Urinary bladder (tissue), 4 donors: ENCODE data around the gene TMEM52. TPM values are rescaled to one million over a fixed set of nuclear protein-coding genes. Genes with fewer than 3 reads are reported as not detected.
A peak's percentile ranks its signal among the peaks of the same experiment; 100 is the strongest.

Source experiments
- DNase-seq: peaks from one replicate; pipeline ENCODE4 v3.0.0-alpha.2; 2015; ENCODE audit errors: extremely low spot score
- H3K27ac ChIP-seq: one replicate; pipeline ENCODE4 v1.5.1; 2013; ENCODE audit warnings: low read depth, mild to moderate bottlenecking, moderate library complexity
- H3K36me3 ChIP-seq: one replicate; pipeline ENCODE4 v1.6.1; 2013; ENCODE audit warnings: mild to moderate bottlenecking, moderate library complexity; ENCODE audit not compliant: insufficient read depth
- H3K4me1 ChIP-seq: one replicate; pipeline ENCODE4 v1.6.1; 2013; ENCODE audit warnings: mild to moderate bottlenecking, moderate library complexity; ENCODE audit not compliant: insufficient read depth
- H3K4me3 ChIP-seq: one replicate; pipeline ENCODE4 v1.5.1; 2013; ENCODE audit warnings: low read depth, low read length
- WGBS: extraction: QIAGEN DNeasy Blood & Tissue Kit; methylation state at CpG from one replicate; pipeline ENCODE4 v1.1.7; 2013; 5-methylcytosine and 5-hydroxymethylcytosine counted together
- polyA plus RNA-seq: library from polyadenylated mRNA; stranded (reverse); fragments of 200-250 nt; gene quantifications from one replicate; pipeline ENCODE4 v1.2.3, GENCODE V29; 2013
- total RNA-seq: library from RNA; depleted of rRNA; stranded (reverse); fragments of >200 nt; gene quantifications from one replicate; pipeline ENCODE4 v1.2.3, GENCODE V29; 2014
- donor health status: healthy with polysubstance abuse.
- donor health status: healthy.

Gene TMEM52
- total and polyA plus RNA-seq, 2 donors, result 1.0 TPM; not detected in 1

DNA sequence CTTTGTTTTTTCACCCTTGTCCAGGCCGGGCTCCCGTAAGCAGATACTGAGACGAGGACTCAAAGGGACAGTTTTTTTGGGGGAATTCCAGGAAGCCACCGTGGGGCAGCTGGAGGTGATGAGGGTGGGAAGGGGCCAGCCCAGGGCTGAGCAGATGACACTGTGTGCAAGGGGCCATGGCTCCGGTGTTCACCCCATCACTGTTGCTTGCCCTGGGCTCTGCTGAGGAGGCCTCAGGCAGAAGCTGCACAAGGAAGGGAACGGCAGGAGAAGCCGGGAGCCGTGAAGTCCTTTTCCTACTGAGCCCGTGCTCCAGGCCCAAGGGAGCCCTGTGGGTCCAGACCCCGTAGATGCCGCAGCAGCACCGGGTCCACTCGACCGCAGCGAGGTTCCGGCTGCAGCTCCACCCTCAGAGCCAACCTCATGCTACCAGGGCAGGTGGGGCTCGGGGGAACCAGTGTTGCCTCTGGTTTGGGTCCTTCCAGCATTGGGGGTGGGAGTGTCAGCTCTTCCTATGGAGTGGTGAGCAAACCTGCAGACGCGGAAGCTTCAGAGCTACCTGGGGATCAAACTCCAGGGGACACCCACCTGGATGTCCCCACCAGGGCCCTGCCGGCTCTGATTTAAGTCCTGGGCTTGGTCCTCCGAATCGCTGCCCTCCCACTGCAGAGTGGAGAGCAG is 8.3 kb downstream of the TMEM52 start:
- no peaks in the 10 kb centered on the region for H3K36me3 ChIP-seq
- peaks cover 3% of the 10 kb centered on the region for H3K4me1 ChIP-seq
- WGBS, result 91% methylated on average over 22 of the region's 22 CpGs
- no peak overlapping the region for H3K4me3 ChIP-seq
- no peak for DNase-seq
- no peak overlapping the region for H3K27ac ChIP-seq

GRCh38 chr1:1910033-1910465 is 9.0 kb downstream of the TMEM52 start:
- DNase-seq, result no peak
- Histone ChIP-seq H3K27ac (no peak overlapping the region), H3K4me3 (no peak overlapping the region), H3K36me3 (no peaks in the 10 kb centered on the region), H3K4me1 (peaks cover 3% of the 10 kb centered on the region)
- 81% methylated on average over 6 of the region's 6 CpGs for WGBS

DNA sequence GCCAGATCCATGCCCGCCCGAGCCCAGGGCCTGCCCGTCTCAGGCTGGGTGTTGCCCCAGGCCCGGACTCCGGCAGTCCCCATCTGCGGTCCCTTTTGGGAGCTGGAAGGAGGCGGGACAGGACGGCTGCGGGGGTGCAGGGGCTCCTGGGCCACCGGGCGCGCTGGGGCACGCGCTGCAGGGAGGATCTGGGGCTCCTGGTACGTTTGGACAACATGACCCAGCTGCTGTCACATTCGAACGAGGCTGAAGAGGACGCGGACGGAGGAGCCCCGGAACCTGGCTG is 10.6 kb downstream of the TMEM52 start:
- no peaks in the 10 kb centered on the region for H3K36me3 ChIP-seq
- H3K4me3 ChIP-seq, result peak overlapping the region; percentile 63
- WGBS, result 6% methylated on average over 21 of the region's 21 CpGs
- H3K4me1 ChIP-seq, result peaks cover 3% of the 10 kb centered on the region
- DNase-seq, result no peak
- H3K27ac ChIP-seq, result peak overlapping the region; percentile 91

GRCh38 chr1:1907098-1907736 is 11.9 kb downstream of the TMEM52 start:
- 69% methylated on average over 8 of the region's 8 CpGs for WGBS
- DNase-seq, result no peak
- no peaks in the 10 kb centered on the region for H3K36me3 ChIP-seq
- peaks cover 3% of the 10 kb centered on the region for H3K4me1 ChIP-seq
- H3K4me3 ChIP-seq, result no peak overlapping the region
- H3K27ac ChIP-seq, result no peak overlapping the region

DNA sequence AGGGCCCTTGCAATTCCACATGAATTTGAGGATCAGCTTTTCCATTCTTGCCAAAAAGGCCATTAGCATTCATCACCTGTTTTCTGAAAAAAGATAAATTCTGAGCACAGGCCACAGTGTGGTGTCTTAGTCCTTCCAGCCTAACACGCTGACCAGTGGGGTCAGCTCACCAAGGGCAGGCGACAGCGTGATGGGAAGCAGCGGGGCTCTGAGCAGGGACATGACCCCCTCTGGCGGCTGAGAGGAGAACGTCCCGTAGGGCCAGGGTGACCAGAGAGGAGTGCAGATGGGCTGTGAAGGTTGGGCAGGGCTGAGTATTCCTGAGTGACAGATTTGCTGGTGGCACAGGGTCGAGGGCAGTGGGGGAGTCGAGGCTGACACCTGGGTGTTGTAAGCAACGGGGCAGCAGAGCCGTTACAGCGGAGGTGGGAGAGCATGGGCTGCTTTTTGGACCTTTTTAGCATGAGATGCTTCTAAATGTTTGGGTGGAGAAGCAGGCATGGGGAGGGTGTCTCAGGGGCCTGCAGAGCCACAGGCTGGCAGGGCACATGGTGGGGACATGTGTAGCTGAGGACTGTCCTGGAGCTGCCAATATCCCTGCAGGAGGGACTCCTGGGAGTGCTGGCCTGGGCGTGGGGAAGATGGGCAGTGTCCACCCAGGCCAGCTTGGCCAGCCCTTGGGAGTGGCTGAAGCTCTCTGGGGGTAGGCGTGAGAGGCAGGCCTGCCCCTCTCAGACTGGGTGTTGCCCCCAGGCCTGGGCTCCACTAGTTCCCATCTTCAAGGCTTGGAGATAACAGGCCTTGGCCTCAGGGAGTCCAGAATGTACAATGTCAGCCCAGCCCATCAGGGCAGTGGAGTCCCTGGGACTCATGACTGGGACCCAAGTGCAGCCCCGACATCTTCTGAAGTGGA is 12.6 kb downstream of the TMEM52 start:
- peak; percentile 49 for DNase-seq
- H3K27ac ChIP-seq, result no peak overlapping the region
- H3K4me1 ChIP-seq, result peaks cover 3% of the 10 kb centered on the region
- no peak overlapping the region for H3K4me3 ChIP-seq
- no peaks in the 10 kb centered on the region for H3K36me3 ChIP-seq
- 23% methylated on average over 15 of the region's 15 CpGs for WGBS

- H3K27ac ChIP-seq, result no peak overlapping the region
- no peak overlapping the region for H3K4me3 ChIP-seq
- H3K36me3 ChIP-seq, result no peaks in the 10 kb centered on the region
- 88% methylated on average over 12 of the region's 12 CpGs for WGBS
- DNase-seq, result no peak
- H3K4me1 ChIP-seq, result peaks cover under 1% of the 10 kb centered on the region
Measured at GRCh38 chr1:1903224-1903623, 15.9 kb downstream of the TMEM52 start.

GRCh38 chr1:1901641-1902294 is 17.3 kb downstream of the TMEM52 start:
- no peak for DNase-seq
- WGBS, result 73% methylated on average over 13 of the region's 13 CpGs
- H3K36me3 ChIP-seq, result no peaks in the 10 kb centered on the region
- H3K4me3 ChIP-seq, result no peak overlapping the region
- H3K4me1 ChIP-seq, result no peaks in the 10 kb centered on the region
- H3K27ac ChIP-seq, result no peak overlapping the region

DNA sequence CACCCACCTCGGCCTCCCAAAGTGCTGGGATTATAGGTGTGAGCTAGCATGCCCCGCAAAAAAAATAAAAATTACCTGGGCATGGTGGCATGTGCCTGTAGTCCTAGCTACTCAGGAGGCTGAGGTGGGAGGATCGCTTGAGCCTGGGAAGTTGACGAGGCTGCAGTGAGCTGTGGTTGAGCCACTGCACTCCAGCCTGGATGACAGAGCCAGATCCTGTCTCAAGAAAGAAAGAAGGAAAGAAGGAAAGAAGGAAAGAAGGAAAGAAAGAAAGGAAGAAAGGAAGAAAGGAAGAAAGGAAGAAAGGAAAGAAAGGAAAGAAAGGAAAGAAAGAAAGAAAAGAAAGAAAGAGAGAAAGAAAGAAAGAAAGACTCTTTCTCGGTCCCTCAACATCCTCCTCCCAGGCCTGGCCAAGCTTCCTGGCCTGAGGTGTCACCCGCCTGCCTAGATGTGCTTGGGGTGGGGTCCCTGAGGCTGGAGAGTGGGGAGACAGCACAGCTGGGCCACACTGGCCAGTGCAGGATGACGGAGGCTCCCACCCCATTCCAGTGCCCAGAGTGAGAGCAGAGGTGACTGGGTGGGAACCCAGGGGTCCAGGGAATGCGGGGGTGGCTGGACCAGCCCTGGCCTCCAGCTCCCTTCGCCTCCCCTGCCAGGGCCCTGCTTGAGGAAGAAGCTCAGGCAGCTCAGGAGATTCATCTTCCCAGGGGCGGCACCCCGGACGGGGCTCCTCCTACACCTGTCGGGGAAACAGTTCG is 18.0 kb downstream of the TMEM52 start:
- DNase-seq, result no peak
- H3K27ac ChIP-seq, result no peak overlapping the region
- H3K4me3 ChIP-seq, result no peak overlapping the region
- H3K36me3 ChIP-seq, result no peaks in the 10 kb centered on the region
- no peaks in the 10 kb centered on the region for H3K4me1 ChIP-seq
- 79% methylated on average over 14 of the region's 14 CpGs for whole genome bisulfite sequencing

- H3K4me1 ChIP-seq, result no peaks in the 10 kb centered on the region
- WGBS, result 88% methylated on average over 9 of the region's 9 CpGs
- no peak overlapping the region for H3K27ac ChIP-seq
- no peaks in the 10 kb centered on the region for H3K36me3 ChIP-seq
- no peak for DNase-seq
- no peak overlapping the region for H3K4me3 ChIP-seq
Measured at GRCh38 chr1:1899967-1900327, 19.1 kb downstream of the TMEM52 start.

GRCh38 chr1:1899266-1899966 is 19.7 kb downstream of the TMEM52 start:
- no peak for DNase-seq
- Histone ChIP-seq H3K4me1 (peaks cover 2% of the 10 kb centered on the region), H3K36me3 (no peaks in the 10 kb centered on the region), H3K4me3 (no peak overlapping the region), H3K27ac (no peak overlapping the region)
- 53% methylated on average over 16 of the region's 16 CpGs for WGBS

DNA sequence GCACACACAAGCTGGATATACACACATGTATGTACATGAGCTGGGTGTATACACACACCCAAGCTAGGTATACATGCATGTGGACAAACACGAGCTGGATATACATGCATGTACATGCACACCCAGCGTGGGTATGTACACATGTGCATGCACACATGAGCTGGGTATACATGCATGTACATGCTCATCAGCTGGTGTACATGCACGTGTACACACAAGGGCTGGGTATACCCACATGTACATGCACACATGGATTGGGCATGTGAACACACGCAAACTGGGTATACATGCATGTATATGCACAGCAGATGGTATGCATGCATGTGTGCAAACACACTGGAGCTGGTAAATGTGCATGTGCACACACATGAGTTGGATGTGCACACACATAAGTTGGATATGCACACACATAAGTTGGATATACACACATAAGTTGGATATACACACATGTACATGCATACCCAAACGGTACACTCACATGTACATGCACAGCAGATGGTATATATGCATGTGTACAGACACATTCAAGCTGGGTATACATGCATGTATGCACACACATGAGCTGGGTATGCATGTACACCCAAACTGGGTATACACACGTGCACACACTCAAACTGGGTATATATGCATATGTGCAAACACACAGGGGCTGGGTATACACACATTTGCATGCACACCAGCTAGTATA is 20.7 kb downstream of the TMEM52 start:
- 92% methylated on average over 6 of the region's 6 CpGs for WGBS
- no peak overlapping the region for H3K4me3 ChIP-seq
- DNase-seq, result no peak
- H3K27ac ChIP-seq, result no peak overlapping the region
- no peaks in the 10 kb centered on the region for H3K36me3 ChIP-seq
- H3K4me1 ChIP-seq, result peaks cover 2% of the 10 kb centered on the region
